Neural progenitor cell (in vitro differentiated cells): ENCODE data around the gene TOM1. TPM values are rescaled to one million over a fixed set of nuclear protein-coding genes. Genes with fewer than 3 reads are reported as not detected.

ENCODE experiments used
- DNase-seq: peaks from one replicate; pipeline ENCODE4 v3.0.0-alpha.2; 2016; ENCODE audit warnings: low spot score
- H2AFZ ChIP-seq: fragments of 200-600 bp; sonication (generic); replicated peaks from 2 replicates; pipeline ENCODE4 v1.6.1; 2016; ENCODE audit warnings: antibody characterized with exemption
- H3F3A ChIP-seq: fragments of 200-600 bp; sonication (generic); 2 replicates; pipeline ENCODE4 v1.6.1; 2016; ENCODE audit warnings: antibody characterized with exemption, low read depth
- H3K27ac ChIP-seq: fragments of 200-600 bp; sonication (generic); 2 replicates; pipeline ENCODE4 v1.5.1; 2016; ENCODE audit warnings: mild to moderate bottlenecking
- H3K27me3 ChIP-seq: fragments of 200-600 bp; sonication (generic); 2 replicates; pipeline ENCODE4 v1.6.1; 2016; ENCODE audit warnings: mild to moderate bottlenecking, moderate library complexity
- H3K36me3 ChIP-seq: fragments of 200-600 bp; sonication (generic); 2 replicates; pipeline ENCODE4 v1.5.1; 2016
- H3K4me1 ChIP-seq: fragments of 200-600 bp; sonication (generic); 2 replicates; pipeline ENCODE4 v1.6.1; 2016; ENCODE audit warnings: mixed run types
- H3K4me2 ChIP-seq: fragments of 200-600 bp; sonication (generic); 2 replicates; pipeline ENCODE4 v1.6.1; 2016
- H3K4me3 ChIP-seq: fragments of 200-600 bp; sonication (generic); 2 replicates; pipeline ENCODE4 v1.5.1; 2016
- H3K79me2 ChIP-seq: fragments of 200-600 bp; sonication (generic); 2 replicates; pipeline ENCODE4 v1.6.1; 2016; ENCODE audit warnings: low read depth
- H3K9ac ChIP-seq: fragments of 200-600 bp; sonication (generic); 2 replicates; pipeline ENCODE4 v1.6.1; 2016
- H3K9me3 ChIP-seq: fragments of 200-600 bp; sonication (generic); 2 replicates; pipeline ENCODE4 v1.5.1; 2016; ENCODE audit warnings: low read depth
- H4K20me1 ChIP-seq: fragments of 200-600 bp; sonication (generic); 2 replicates; pipeline ENCODE4 v1.6.1; 2016; ENCODE audit warnings: low read depth
- H3K27ac Mint-ChIP-seq: 3 replicates; pipeline ENCODE4 v1.8.0; 2021; ENCODE audit warnings: mixed read lengths
- H3K27me3 Mint-ChIP-seq: 2 replicates; pipeline ENCODE4 v1.8.0; 2022; ENCODE audit warnings: low read depth, mild to moderate bottlenecking, inconsistent platforms, moderate library complexity, mixed read lengths; ENCODE audit not compliant: insufficient read depth
- H3K36me3 Mint-ChIP-seq: 3 replicates; pipeline ENCODE4 v1.8.0; 2021; ENCODE audit warnings: mixed read lengths
- H3K4me1 Mint-ChIP-seq: 3 replicates; pipeline ENCODE4 v1.8.0; 2021; ENCODE audit warnings: mixed read lengths
- H3K4me3 Mint-ChIP-seq: 3 replicates; pipeline ENCODE4 v1.8.0; 2021; ENCODE audit warnings: mild to moderate bottlenecking, moderate library complexity, mixed read lengths
- H3K9me3 Mint-ChIP-seq: 3 replicates; pipeline ENCODE4 v1.8.0; 2020; ENCODE audit warnings: mixed read lengths
- CTCF ChIP-seq: fragments of 200-600 bp; sonication (generic); IDR thresholded peaks from 2 replicates; pipeline ENCODE4 v1.5.1; 2017; ENCODE audit warnings: antibody characterized with exemption, mild to moderate bottlenecking
- EZH2 ChIP-seq: fragments of 200-600 bp; sonication (generic); IDR thresholded peaks from 2 replicates; pipeline ENCODE4 v1.6.1; 2017; ENCODE audit warnings: antibody characterized with exemption, mild to moderate bottlenecking, moderate library complexity
- EZH2phosphoT487 ChIP-seq: fragments of 200-600 bp; sonication (generic); IDR thresholded peaks from 2 replicates; pipeline ENCODE4 v1.6.1; 2017; ENCODE audit warnings: antibody characterized with exemption
- total RNA-seq: library from RNA; depleted of rRNA; stranded (reverse); fragments of >200 nt; gene quantifications from 2 replicates; pipeline ENCODE4 v1.2.3, GENCODE V29; 2015; ENCODE audit warnings: low replicate concordance

The TOM1 gene
- total RNA-seq = 28.6 and 41.5 TPM in 2 replicates

- H3K9ac ChIP-seq = peak within 1 kb of the TSS; percentile 54
- no peak for TF ChIP-seq EZH2phosphoT487
- TF ChIP-seq CTCF = no peak
- no peak for TF ChIP-seq EZH2
- no peaks in the 10 kb centered on the region for H4K20me1 ChIP-seq
- Mint-ChIP-seq H3K27me3 (peaks cover 4% of the 10 kb centered on the region), H3K36me3 (no peaks in the 10 kb centered on the region), H3K9me3 (no peaks in the 10 kb centered on the region), H3K27ac (no peak within 1 kb of the TSS), H3K4me1 (peaks cover 11% of the 10 kb centered on the region), H3K4me3 (peak within 1 kb of the TSS; percentile 95)
- no peaks in the 10 kb centered on the region for H3K9me3 ChIP-seq
- H2AFZ ChIP-seq = peak within 1 kb of the TSS; percentile 75
- peak; percentile 99 for DNase-seq
- H3K27me3 ChIP-seq = no peaks in the 10 kb centered on the region
- H3K4me2 ChIP-seq = peak within 1 kb of the TSS; percentile 90
- peaks cover 6% of the 10 kb centered on the region for H3K36me3 ChIP-seq
- H3K27ac ChIP-seq = no peak within 1 kb of the TSS
- no peaks in the 10 kb centered on the region for H3K4me1 ChIP-seq
- peaks cover 11% of the 10 kb centered on the region for H3K79me2 ChIP-seq
- H3F3A ChIP-seq = peaks cover 22% of the 10 kb centered on the region
- H3K4me3 ChIP-seq = peak within 1 kb of the TSS; percentile 87
Observed at GRCh38 chr22:35299673-35300499, at the start of gene TOM1. TSS of gene TOM1 (plus strand) at chr22:35299894. CDS start at chr22:35299929, 35 bp downstream.

GRCh38 chr22:35250156-35250555 is 49.5 kb upstream of the TOM1 start:
- Mint-ChIP-seq H3K27me3 (no peaks in the 10 kb centered on the region), H3K4me1 (no peaks in the 10 kb centered on the region), H3K9me3 (no peaks in the 10 kb centered on the region), H3K27ac (no peak overlapping the region), H3K36me3 (peaks cover 6% of the 10 kb centered on the region), H3K4me3 (no peak overlapping the region)
- Histone ChIP-seq H4K20me1 (no peaks in the 10 kb centered on the region), H3K9me3 (no peaks in the 10 kb centered on the region), H3K79me2 (no peaks in the 10 kb centered on the region), H3K27me3 (no peaks in the 10 kb centered on the region), H3K9ac (no peak overlapping the region), H3K4me2 (no peak overlapping the region), H3K4me3 (no peak overlapping the region), H3F3A (no peaks in the 10 kb centered on the region), H3K4me1 (no peaks in the 10 kb centered on the region), H3K36me3 (no peaks in the 10 kb centered on the region), H2AFZ (no peak overlapping the region), H3K27ac (no peak overlapping the region)
- DNase-seq = no peak
- TF ChIP-seq EZH2phosphoT487 (no peak), EZH2 (no peak), CTCF (no peak)

- Histone ChIP-seq H3K9me3 (no peaks in the 10 kb centered on the region), H3K4me2 (no peak overlapping the region), H3K36me3 (no peaks in the 10 kb centered on the region), H3K4me3 (no peak overlapping the region), H3K27ac (no peak overlapping the region), H3K4me1 (peaks cover 5% of the 10 kb centered on the region), H3K79me2 (peaks cover 22% of the 10 kb centered on the region), H3K9ac (no peak overlapping the region), H3K27me3 (no peaks in the 10 kb centered on the region), H4K20me1 (peaks cover 5% of the 10 kb centered on the region), H3F3A (peaks cover 16% of the 10 kb centered on the region), H2AFZ (no peak overlapping the region)
- Mint-ChIP-seq H3K4me3 (no peak overlapping the region), H3K9me3 (no peaks in the 10 kb centered on the region), H3K27me3 (no peaks in the 10 kb centered on the region), H3K4me1 (peaks cover 12% of the 10 kb centered on the region), H3K27ac (no peak overlapping the region), H3K36me3 (peaks cover 9% of the 10 kb centered on the region)
- DNase-seq = no peak
- TF ChIP-seq CTCF (no peak), EZH2 (no peak), EZH2phosphoT487 (no peak)
Observed at GRCh38 chr22:35253946-35254345, 45.7 kb upstream of the TOM1 start.
